NCI-H510A treated with DMSO at 0.1 percent for 48 hours (cell line): ENCODE data around the gene C1orf146.
"Not testable (repeated sequence)": the region's sequence is repeated elsewhere in the genome, so short reads cannot be mapped to it uniquely, and the experiment has no call there.

Experiments used
- DNase-seq: peaks from one replicate; lab custom pipeline; 2025; lab: John Stamatoyannopoulos, UW

C1orf146 gene, protein sequence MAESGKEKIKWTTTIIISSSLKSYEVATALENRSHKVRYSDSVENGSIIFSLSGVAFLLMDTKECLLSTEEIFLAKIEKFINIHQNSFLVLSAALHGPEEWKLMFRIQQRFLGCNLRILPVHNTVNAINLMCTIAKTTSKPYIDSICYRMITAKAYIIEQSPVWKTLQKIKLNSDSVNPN

DNA sequence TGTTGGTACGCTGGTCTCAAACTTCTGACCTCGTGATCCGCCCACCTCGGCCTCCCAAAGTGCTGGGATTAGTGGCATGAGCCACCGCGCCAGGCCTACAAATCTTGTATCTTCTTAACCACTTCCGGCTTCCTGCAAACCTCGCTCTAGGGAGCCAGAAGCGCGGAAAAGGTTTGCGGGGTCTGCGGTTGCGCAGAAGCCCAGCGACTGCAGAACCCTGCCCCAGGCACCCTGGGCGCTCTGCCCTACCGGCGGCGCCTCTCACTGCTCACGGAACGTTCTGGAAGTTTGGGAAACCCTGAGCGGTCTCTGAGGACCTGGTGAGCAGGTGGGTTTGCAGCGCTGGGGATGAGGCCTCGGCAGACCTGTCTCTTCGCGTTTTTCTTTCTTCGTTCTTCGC is at the start of gene C1orf146:
C1orf146 (plus strand) TSS at position 195 of the 400 bp plus-strand sequence. CDS start 13,506 bp downstream, outside the sequence.
- DNase-seq: no peak

DNA sequence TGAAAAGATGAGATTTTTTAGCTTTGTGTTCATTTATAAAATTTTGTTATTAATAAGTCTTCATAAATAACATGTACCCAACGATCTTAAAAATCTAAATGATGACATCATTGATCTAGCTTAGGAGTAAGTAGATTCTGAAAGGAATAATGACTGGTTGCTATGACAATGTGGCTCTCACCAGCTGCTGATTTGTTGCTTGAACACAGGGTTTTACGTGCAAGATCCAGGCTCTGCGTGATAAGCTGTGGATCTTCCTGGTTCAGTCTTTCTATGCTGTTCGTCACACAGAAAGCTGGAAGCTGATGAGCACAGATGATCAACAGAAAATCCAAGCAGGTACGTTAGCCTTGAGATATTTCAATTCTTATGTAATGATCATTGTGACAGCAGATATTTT is 49.1 kb upstream of the C1orf146 start:
- DNase-seq: no peak

DNA sequence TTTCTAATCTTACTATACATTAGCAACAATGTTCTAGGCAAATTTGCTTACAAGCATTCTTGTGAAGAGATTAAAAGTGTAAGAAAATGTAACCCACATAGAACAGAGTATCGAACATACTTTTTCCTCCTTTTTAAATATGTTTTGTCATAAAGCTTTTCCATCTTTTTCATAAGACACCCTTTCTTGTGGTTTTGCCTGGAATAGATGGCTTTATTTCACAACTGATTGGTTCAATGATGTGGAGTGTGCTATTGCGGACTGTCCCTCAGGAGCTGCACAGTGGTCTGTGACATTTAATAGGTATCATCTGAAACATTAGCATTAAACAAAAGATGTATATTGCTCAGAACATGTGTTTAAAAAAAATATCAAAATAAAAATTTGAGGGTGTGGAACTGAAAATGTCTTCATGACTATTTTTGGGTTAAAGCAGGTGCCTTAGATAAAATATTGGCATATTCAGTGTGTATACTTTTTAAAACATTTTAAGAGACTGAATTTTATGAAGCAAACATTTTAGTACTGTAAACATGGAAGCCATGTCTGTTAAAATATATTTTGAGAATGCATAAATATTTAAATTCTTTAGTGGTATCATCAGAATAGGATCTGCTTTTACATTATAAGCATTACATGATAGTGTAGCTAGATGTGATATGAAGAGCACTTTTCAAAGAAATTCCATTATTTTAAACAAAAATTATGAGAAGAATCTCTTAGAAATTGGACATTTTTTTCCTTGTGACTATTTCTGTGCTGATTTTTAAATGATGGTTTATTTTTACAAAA is 48.3 kb upstream of the C1orf146 start:
- DNase-seq: no peak

DNA sequence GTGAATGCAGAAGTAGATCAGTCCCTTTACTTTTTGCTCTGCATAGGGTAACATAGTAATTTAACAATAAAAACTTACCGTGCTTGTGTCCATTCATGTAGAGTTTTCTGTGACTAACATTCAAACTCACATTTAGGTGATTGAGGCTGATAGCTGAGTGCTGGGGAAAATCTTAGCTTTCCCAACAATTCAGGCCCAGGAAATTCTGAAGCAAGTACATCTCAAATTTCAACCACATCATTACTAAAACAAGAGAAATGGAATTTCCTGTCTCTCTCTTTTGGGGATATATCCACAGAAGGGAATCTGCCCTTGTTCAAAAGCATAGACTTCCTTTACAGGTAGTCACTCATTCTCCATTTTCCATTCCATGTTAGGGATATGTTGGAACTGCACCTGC is 33.1 kb upstream of the C1orf146 start:
- no peak for DNase-seq

DNA sequence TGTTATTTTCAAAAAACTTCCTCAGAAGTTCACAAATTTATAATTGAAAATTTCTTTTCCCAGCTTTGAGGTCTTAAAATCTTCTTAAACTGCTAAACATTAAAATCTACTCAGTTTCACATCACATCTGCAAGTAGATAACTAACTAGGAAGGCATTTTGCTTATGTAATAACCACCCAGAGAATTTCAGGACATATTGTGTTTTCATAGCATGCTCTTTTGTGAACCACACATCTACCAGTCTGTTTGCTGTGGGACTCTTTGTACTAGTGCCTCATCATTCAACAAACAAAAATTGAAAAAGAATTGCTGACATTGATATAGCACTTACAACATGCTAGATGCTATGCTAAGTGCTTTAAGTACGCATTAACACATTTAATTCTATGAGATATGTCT is 31.6 kb upstream of the C1orf146 start:
- DNase-seq: no peak

DNA sequence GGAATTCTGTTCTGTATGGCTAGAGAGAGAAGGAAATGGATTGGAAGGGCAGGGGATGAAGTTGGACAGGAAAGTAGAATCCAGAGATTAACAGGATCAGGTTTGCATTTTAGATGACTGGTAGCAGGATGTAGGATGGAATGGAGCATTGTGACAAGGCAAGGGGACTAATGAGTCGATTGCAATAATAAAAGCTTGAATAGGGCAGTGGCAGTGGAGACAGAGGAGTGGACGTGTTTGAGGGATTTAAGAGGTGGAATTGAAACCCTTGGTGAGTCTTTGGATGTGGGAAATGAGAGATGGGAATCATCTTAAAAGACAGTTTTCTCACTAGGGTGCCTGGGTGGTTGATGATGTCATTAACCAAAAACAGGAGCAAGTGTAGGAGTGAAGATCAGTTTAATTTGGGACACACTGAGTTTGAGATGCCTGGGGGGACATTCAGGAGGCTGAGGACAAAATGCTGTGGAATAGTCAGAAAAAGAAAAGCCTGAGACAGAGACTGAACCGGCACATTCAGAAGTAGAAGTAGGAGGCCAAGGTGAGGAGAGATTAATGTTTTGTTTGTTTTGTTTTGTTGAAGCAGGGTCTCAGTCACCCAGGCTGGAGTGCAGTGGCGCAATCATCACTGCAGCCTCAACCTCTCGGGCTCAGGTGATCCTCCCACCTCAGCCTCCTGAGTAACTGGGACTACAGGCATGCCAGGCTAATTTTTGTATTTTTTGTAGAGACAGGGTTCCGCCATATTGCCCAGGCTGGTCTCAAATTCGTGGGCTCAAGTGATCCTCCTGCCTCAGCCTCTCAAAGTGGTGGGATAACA is 29.1 kb upstream of the C1orf146 start:
- no peak for DNase-seq

DNA sequence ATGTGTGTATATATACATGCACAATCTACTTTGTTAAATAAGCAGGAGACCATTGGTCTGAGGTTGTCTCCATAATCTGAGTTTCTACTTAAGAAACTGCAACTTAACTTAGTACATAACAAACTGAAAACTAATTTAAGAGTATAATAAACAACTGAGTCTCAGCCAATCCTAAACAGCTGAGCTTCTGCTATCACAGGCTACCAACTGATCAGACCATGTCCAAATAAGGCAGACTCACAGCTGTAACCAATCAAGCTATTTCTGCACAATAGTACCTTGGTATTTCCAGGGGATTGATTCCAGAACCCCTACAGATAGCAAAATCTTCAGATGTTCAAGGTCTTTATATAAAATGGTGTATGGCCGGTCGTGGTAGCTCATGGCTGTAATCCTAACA is 26.0 kb upstream of the C1orf146 start:
- DNase-seq: no peak

DNA sequence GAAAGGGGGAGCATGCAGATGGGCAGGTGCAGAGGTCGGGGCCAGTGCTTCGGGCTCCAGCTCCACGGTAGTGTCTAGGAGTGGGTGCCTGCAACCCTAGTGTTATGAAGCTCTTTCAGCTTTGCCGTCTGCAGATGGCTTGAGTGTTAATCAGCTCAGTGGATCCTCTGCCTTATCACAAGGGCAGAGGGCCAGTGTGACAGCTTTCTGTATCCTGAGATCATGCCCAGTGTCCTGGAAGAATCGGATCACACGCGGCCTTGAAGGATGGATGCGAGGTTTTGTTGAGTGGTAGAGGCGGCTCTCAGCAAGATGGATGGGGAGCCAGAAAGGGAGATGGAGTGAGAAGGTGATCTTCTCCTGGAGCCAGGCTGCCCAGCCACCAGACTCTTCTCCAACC is 25.5 kb upstream of the C1orf146 start:
- no peak for DNase-seq

DNA sequence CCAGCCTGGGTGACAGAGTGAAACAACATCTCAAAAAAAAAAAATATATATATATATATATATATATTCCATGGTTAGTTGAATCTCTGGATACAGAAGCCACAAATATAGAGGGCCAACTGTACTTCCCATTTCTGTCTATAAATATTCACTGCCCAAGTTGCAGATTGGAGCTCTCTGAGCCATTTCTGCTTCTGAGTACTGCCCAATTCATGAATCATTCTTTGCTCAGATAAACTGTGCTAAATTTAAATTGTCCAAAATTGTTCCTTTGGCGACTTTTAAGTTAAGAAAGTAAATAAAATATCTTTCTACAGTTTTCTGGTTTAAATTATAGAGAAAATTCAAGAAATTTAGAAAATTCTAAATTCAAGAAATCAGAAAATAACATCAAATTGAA is 23.2 kb upstream of the C1orf146 start:
- DNase-seq: no peak

DNA sequence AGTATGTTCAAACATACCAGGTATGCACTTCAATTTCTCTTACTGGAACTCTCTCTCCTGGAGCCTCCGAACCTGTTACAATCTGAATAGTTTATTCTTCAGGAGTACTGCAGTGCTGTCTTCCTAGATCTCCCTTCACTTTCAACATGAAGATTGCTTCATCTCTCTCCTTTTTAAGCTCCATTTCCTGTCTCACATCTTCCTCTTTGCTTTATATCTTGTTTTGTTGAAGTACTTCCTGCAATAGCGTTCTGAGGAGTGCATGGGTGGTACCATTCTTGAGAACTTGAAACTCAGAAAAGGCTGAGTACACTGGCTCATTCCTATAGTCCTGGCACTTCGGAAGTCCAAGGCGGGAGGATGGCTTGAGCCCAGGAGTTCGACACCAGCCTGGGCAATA is 15.7 kb upstream of the C1orf146 start:
- no peak for DNase-seq

DNA sequence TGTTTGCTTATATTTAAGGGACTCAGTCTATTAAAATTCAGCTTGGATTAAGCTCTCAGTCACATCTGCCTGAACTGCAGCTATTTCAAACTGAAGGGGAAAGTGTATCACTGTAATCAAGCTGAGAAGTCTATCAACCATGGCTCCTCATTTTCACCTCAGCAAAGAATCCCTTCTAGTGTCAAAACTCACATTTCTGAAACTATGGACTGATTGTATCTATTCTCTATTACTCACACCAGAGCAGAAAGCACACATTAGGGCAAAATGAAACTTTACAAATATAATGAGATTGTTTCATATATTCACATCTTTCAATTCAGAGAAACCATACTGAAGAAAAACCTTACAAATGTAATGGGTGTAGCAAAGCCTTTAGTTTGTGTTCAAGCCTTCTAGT is 14.6 kb upstream of the C1orf146 start:
- no peak for DNase-seq

DNA sequence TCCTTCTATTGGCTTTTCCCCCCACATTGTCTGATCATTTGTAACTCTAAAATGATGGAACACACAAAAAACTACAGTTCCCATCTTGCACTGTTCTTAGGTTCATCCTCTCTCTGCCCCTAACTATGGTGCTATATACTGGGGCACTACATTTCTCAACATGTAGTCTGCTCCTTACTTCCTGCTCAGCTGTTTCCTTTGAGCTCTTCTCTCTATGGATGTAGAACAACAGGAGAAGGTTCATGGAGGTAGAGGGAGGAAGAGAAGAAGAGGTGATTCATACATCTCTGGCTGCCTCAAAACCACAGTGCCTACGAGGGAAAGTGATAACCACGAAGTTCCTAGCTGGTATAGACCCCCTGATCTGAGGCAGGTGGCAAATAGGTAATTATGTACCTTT is 7.0 kb upstream of the C1orf146 start:
- no peak for DNase-seq

DNA sequence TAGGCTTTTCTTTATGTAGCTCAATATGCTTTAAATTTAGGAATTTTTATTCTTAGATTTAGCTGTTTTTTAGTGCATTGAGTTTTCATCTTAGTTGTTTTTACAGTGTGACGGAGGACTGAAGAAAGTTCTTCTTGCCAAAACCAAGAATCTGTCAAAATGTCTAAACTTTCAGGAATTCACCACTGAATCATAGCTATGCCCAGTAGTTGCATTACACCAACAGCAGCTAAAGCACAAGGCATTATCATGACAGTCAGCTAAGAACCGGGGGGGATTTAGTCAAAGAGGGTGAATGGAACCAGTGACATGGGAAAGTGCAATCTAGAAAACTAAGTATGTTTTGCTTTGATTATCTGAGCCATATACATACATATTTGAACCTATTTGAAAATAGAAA is 6.5 kb upstream of the C1orf146 start:
- DNase-seq: no peak

DNA sequence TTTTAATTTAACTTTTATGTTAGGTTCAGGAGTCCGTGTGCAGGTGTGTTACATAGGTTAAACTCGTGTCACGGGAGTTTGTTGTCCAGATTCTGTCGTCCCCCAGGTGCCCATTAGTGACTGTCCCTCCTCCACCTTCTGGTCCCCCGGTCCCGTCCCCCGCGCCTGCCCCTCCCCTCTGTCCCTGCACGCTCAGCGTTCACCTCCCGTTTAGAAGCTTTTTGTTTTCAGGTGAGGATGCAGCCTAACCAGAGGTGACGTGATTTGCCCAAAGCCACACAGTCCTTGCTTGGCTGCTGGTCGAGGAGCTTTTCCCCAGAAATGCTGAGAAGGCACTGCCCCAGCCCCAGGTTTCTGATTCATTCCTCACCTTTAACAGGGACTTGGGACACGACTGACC is 844 bp downstream of the C1orf146 start:
- no peak for DNase-seq

DNA sequence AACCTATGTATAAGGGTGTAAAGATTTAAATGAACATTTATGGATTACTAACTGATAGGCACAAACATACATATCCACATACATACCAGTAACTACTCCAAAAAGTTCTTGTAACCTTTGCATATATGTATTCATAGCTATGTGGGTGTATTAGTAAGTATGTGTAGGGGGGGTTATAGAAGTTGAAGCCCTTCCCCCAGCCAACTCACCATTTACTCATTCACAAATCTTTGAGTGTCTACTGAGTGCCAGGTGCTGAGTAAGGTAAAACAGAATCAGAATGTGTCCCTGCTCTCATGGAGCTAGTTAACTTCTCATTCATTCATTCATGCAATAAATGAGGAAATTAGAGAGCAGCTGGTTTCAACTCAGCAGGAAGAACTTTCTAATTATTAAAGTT is 1.3 kb downstream of the C1orf146 start:
- no peak for DNase-seq

DNA sequence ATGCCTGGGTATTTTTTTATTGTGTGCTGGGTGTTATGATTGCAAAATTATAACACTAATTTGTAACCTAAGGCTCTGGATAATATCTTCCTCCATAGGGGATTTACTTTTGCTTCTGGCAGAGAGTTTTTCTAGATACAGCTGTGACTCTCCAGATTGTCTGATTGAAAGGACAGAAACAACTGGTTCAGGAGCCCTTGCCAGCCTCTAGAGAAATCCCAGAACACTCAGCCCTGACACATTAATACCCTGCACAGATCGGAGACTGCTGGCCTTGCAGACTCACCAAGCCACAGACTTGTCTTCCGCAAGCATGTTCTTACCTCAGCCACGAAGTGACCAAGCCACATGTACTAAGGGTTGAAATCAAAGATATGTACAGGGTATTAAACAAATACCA is 10.7 kb downstream of the C1orf146 start:
- no peak for DNase-seq

DNA sequence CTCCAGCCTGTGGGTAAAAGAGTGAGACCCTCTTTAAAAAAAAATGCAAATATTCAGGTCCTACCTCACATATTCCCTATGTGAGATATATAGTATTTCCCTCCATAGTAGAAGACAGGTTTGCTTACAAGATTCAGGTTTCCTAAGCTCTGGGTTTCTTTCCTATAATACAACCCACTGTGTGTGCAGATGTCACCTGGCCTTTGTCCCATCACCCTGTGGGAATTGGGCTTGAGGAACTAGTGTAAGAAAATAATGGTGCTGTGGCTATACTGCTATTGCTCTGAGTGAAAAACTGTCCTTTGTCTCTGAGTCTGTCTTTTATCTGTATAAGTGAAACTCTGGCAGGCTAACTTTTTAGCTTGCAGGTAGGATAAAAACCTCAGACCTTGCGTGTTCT is 13.0 kb downstream of the C1orf146 start:
- no peak for DNase-seq

DNA sequence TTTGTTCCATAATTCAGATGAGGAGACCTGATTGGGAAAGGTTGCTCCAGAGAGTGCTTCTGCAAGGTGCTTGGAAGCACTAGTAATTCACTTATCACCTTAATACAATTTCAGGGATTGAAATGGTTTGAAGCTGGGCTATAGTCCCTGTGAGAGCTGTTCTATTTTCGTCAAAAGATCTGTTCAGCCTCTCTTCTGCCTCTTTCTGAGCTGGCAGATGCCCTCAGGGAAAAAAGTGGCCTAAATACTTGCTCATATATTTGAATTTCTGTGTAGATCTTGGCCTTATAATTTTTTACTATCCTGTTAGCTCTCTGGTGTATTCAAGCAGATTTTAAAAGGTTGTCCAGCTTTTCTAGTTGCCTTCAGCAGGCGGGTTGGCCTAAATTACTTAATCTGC is 22.3 kb downstream of the C1orf146 start:
- no peak for DNase-seq

DNA sequence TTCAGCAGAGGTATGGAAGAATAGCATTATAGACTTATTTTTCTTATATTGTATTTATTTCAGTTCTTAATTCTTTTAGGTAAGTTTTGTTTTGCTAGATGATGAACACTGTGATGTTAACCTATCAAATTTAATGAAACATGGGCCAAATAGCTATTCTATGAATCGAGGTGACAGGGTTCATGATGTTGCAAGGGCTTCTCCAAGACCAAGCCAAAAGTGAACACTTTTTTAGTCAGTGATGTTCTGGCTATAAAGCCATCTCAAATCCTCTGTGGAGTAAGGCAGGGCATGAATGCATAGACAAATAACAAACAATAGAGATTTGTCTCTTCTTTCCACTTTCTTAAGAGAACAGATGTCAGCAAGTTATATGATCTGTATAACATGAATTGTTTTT is 26.7 kb downstream of the C1orf146 start:
- no peak for DNase-seq

DNA sequence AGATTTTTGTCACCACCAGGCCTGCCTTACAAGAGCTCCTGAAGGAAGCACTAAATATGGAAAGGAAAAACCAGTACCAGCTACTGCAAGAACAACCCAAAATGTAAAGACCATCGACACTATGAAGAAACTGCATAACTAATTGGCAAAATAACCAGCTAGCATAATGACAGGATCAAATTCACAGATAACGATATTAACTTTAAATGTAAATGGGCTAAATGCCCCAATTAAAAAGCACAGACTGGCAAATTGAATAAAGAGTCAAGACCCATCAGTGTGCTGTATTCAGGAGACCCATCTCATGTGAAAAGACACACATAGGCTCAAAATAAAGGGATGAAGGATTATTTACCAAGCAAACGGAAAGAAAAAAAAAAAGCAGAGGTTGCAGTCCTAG is 37.0 kb downstream of the C1orf146 start:
- not testable (repeated sequence) for DNase-seq

DNA sequence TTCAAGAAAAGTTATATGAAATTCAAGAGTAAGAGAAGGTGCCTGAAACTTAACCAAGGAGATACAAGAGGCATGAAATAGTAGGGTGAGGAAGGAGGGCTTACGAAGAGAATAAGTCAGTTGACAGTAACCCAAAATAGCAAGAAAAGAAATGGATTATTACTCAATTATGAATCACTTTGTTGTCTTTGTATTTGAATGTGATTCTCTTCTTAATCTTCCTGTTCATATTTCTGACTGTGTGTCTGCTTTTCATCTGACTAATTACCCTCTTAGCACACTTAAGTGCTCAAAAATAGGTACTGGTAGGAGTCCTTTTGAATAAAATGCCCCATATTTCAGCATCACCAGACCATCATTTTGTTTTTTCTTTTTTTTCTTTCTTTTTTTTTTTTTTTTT is 41.6 kb downstream of the C1orf146 start:
- DNase-seq: no peak

DNA sequence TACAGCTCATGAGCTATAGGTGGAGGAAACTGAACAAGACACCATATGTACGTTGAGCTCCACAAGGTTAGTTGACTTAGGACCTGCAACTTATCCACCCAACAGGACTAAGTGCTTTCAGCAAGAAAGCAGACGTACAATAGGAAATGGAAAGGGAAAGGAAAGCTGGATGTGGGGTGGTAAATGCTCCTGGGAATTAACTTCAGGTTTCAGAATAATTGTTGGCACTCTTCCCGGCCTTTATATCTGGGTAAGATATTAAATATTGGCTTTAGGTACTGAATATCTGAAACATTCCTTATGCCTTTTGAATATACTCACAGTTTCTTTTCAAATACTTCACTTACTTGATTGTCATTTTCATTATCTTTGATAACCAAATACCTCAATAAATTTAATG is 44.8 kb downstream of the C1orf146 start:
- DNase-seq: no peak

DNA sequence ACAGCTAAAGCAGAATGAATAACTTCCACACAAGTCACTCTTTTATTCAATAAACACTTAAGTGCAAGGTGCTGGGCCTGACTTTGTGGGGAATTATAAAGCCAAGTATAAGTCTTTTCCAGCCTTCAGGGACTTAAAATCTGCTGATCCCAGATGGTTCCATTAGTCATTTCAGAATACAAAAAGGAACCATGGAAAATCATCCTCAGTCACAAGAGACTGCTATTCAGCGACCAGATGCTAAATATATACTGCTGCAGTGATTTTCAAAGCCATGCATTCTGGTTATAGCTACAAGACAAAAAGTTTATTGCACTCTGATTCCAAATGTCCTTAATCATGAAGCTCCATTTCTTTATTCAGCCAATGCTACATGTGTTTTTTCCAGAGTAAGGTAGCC is 55.3 kb downstream of the C1orf146 start:
- DNase-seq: no peak
